GM19240 (cell line): Measurements from ENCODE around the gene MMAB.

Source experiments
- DNase-seq: peaks from one replicate; pipeline ENCODE4 v3.0.0; 2011; ENCODE audit warnings: low spot score; ENCODE audit not compliant: insufficient read length

MMAB gene

GRCh38 chr12:109573029-109573913, at the start of gene MMAB, which contains the start of gene MVK:
Gene MMAB, minus strand, starts transcription at chr12:109573504. Its CDS starts 24 bp downstream, at chr12:109573480.
Gene MVK, plus strand, starts transcription at chr12:109573794. Its CDS starts 1,029 bp downstream, at chr12:109574823.
- DNase-seq, result peak; percentile 98

- DNase-seq, result no peak
These were observed 48.6 kb upstream of the MMAB start for GRCh38 chr12:109621901-109622364.

- DNase-seq, result no peak
These were observed 47.9 kb upstream of the MMAB start for GRCh38 chr12:109621211-109621694.

GRCh38 chr12:109619002-109619604, 45.8 kb upstream of the MMAB start:
- DNase-seq, result no peak

GRCh38 chr12:109618082-109618481, 44.8 kb upstream of the MMAB start:
- no peak for DNase-seq

GRCh38 chr12:109617491-109617890, 44.2 kb upstream of the MMAB start:
- no peak for DNase-seq

GRCh38 chr12:109615556-109616229, 42.4 kb upstream of the MMAB start:
- DNase-seq, result no peak

- DNase-seq, result no peak
These were observed 40.5 kb upstream of the MMAB start for GRCh38 chr12:109613649-109614455.

GRCh38 chr12:109612975-109613502, 39.7 kb upstream of the MMAB start:
- no peak for DNase-seq

GRCh38 chr12:109612003-109612402, 38.7 kb upstream of the MMAB start:
- DNase-seq, result no peak

GRCh38 chr12:109611223-109611622, 37.9 kb upstream of the MMAB start:
- DNase-seq, result no peak

GRCh38 chr12:109610523-109610922, 37.2 kb upstream of the MMAB start:
- DNase-seq, result no peak

GRCh38 chr12:109609342-109609741, 36.0 kb upstream of the MMAB start:
- no peak for DNase-seq

- DNase-seq, result no peak
These were observed 35.5 kb upstream of the MMAB start for GRCh38 chr12:109608793-109609192.

- DNase-seq, result no peak
These were observed 35.0 kb upstream of the MMAB start for GRCh38 chr12:109608270-109608669.

- DNase-seq, result no peak
These were observed 34.3 kb upstream of the MMAB start for GRCh38 chr12:109607618-109608017.

- DNase-seq, result no peak
These were observed 33.2 kb upstream of the MMAB start for GRCh38 chr12:109606320-109607028.

- no peak for DNase-seq
These were observed 32.4 kb upstream of the MMAB start for GRCh38 chr12:109605599-109606228.

GRCh38 chr12:109605016-109605415, 31.7 kb upstream of the MMAB start:
- DNase-seq, result no peak
